ENCODE results near the gene SH3RF2.
"Not testable (repeated sequence)": the region's sequence is repeated elsewhere in the genome, so short reads cannot be mapped to it uniquely, and the experiment has no call there.

SH3RF2 gene

DNA sequence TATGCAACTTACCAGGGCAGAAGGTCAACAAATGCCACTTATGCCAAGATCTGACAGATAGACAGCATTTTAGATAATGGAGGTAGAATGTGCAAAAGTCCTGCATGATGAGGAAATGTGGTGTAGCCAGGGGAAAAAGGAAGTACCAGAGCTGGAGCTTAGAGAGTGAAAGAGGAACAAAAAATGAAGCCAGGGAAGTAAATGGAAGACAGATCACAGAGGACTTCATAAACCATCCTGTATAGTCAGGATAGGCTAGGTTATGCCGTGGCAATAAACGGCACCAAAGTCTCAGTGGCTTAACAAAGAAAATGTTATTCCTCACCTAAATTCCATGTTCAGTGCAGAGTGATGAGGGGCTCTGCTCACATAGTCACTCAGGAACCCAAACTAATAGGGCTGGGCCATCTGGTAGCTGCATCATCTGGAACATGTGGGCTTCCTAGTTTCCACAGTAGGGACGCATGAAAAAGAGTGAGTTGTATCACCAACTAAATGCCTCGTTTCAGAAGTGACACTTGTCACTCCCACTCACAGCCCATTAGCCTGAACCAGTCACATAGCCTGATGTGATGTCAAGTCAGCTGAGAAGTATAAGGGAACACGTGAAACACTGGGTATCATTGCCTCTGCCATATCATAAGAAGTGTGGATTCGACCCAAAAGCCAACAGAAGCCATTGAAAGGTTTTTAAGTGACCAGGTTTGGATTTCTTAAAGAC, 70.3 kb downstream of the SH3RF2 start:
- DNase-seq (ENCODE audit: low spot score), result no peak

DNA sequence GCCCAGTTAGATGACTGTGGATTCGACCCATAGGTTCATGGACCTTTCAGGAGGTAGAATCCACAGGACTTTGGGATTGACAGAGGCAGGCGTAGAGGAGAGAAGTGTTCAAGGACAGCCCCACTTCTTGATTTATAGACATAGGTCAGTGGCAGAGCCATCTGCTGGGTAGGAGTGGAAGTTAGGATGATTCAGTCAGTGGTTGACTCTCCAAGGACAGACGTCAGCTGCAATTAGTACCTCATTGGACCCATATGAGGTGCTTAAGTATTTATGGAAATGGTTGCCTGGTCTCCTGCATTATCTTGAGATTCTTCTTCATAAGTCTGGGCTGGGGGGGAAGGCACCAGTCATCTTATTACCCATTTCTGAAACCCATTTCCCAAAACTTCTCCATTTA, 70.9 kb downstream of the SH3RF2 start:
- DNase-seq (ENCODE audit: low spot score), result no peak

DNA sequence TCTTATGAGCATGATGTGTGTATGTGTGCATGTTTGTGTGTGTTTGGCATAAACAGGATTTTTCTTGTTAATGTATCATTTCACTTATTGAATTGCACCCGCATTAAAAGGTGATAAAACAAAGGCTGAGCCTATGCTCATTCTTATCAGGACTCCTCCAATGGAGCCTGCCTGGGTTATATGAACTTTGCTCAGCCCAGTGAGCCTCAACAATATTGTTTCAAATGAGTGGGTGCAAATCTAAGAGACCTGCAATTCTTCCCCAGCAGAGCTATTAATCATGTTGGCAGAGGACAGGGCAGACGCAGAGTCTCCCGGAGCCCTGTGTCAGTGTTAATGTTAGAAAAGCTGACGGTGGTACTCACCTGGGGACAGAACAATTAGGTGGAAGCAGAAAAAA, 71.6 kb downstream of the SH3RF2 start:
- no peak for DNase-seq (ENCODE audit: low spot score)

DNA sequence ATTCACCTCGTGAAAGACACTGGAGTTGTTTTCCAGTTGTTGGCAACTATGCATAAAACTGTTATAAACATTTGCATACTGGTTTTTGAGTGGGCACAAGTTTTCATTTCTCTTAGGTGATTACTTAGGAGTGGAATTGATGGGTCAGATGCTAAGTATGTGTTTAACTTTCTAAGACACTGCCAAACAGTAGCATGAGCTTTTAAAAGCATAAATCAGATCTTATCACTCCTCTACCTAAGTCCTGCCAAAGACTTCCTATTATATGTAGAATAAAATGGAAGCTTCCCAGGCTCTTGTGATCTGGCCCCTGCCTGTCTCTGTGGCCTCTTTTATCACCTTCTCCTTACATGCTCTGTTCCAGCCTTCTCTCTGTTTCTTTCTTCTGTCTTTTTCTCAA, 72.6 kb downstream of the SH3RF2 start:
- no peak for DNase-seq (ENCODE audit: low spot score)

DNA sequence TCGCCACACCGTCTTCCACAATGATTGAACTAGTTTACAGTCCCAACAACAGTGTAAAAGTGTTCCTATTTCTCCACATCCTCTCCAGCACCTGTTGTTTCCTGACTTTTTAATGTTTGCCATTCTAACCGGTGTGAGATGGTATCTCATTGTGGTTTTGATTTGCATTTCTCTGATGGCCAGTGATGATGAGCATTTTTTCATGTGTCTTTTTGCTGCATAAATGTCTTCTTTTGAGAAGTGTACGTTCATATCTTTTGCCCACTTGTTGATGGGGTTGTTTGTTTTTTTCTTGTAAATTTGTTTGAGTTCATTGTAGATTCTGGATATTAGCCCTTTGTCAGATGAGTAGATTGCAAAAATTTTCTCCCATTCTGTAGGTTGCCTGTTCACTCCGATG, 74.1 kb downstream of the SH3RF2 start:
- DNase-seq (ENCODE audit: low spot score), result not testable (repeated sequence)

DNA sequence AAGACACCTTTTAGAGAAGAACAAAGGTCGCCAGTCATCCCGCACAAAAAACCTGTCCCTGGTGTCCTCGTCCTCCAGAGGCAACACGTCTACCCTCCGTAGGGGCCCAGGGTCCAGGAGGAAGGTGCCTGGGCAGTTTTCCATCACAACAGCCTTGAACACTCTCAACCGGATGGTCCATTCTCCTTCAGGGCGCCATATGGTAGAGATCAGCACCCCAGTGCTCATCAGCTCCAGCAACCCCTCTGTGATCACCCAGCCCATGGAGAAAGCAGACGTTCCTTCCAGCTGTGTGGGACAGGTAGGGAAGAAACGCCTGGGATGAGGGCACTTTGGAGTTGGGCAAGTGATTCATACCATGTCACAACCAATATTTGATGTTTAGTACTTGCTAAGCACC, 77.4 kb downstream of the SH3RF2 start:
- no peak for DNase-seq (ENCODE audit: low spot score)

DNA sequence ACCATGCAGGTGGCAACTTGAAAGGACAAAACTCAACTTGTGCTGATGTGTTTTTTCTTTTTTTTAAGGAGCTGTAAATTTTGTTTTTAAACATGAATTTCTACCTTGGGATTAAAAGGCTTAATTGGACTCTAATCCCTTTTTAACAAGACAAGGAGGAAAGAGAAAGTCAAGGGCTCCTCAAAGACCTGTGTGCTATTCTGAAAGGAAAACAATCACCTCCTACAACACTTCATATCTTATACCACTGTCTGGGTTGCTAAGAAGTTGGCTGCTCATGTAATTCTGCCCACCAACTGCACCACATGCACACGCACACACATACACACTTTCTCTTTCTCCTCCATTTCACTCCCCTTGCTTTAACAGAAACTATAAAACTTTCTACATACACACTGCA, 78.6 kb downstream of the SH3RF2 start:
- DNase-seq (ENCODE audit: low spot score), result no peak

DNA sequence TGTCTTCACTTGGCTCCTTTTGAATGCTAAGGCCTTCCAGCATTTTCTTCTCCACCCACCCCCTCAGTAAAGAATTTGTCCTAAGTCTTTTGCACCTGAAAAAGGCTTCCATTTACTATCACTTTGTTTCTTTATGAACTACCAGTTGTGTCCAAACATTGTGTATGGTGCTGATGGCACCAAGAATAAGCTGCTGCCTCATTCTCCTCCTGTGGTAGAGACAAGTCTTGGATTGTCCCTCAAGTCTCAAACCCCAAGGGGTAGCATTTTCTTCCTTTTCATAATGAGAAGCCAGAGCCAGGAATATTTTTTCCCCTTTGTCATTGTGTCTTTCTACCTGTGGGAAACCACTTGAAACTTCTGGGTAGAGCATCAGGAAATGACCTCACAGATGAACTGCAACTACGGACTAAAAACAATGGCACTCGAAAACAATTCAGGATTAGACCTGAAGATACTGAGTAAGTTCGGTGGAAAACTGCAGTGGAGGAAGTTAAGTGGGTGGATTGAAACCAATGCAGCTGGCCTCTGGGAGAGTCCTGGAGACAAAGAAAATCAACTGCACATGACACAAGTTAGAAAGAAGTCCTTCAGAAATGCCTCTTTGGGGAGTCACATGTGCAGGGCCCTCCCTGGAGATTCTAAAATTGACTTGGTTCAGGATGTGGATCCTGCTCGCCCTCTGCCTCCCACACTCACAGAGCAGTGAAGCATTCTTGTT, 80.5 kb downstream of the SH3RF2 start:
- DNase-seq (ENCODE audit: low spot score), result no peak

DNA sequence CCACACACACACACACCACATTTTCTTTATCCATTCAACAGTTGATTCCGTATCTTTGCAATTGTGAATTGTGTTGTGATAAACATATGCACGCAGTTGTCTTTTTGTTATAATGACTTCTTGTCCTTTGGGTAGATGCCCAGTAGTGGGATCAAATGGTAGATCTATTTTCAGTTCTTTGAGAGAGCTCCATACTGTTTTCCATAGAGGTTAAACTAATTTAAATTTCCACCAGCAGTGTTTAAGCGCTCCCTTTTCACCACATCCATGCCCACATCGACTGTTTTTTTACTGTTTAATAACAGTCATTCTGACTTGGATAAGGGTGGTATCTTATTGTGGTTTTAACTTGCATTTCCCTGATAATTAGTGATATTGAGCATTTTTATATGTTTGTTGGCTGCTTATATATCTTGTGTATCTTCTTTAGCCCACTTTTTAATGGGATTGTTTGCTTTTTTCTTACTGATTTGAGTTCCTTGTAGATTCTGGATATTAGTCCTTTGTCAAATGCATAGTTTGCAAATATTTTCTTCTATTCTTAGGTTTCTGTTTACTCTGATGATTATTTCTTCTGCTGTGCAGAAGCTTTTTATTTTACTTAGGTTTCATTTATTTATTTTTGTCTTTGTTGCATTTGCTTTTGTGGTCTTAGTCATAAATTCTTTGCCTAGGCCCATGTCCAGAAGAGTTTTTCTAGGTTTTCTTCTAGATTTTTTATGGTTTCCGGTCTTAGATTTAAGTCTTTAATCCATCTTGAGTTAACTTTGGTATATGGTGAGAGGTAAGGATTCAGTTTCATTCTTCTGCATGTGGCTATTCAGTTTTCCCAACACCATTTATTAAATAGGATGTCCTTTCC, 82.4 kb downstream of the SH3RF2 start:
- DNase-seq (ENCODE audit: low spot score), result no peak

DNA sequence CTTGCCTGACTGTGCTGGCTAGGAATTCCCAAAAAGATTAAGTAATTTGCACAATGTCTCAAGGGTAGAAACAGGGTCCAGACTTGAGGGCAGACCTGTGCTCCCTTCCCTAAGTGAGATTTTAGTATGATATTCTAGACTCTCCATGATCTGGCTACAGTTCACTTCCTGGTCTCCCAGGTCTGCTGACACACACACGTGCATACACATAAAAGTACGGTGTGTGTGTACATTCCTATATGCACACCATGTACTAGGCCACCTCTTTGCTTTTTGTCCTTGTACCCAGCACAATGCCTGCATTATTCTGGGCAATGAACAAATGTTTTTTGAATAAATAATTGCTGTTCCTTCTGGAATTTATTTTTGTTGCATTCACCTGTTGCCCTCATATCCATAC, 83.7 kb downstream of the SH3RF2 start:
- no peak for DNase-seq (ENCODE audit: low spot score)

DNA sequence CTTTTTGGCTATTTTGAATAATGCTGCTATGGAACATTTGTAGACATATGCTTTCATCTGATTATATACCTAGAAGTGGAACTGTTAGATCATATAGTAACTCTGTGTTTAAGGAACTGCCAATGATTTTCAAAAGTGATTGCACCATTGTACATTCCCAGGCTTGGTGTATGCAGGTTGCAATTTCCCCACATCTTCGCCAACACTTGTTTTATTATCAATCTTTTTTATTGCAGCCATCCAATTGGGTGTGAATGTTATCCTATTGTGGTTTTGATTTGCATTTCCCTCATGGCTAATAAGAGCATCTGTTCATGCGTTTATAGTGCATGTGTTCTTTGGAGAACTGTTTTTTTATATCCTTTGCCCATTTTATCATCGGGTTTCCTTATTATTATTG, 87.7 kb downstream of the SH3RF2 start:
- no peak for DNase-seq (ENCODE audit: low spot score)

DNA sequence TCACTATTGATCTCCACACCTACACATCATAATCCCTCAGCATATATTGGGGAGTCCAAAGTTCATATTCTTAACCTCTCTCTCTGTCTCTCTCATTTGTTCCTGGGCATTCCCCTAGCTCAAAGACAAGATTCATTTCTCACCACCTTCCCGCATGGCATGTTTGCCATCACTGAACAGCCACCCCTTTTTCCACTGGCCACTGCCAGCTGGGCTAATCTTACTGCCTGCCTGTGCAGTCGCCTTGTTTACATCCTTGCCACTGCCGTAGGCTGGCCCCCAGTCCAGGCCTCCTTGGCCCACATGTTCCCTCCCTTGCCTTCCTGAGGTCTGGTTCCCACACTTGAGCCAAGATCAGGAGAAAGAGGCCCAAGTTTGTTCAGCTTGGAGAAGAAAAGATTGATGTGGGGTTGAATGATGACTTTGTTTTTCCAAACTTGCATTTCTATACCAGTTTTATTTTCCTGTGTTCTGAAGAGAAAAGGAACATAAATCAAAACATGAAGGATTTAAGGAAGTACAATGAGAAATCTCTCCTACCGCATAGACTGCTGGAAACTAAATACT, 88.8 kb downstream of the SH3RF2 start:
- DNase-seq (ENCODE audit: low spot score), result no peak

DNA sequence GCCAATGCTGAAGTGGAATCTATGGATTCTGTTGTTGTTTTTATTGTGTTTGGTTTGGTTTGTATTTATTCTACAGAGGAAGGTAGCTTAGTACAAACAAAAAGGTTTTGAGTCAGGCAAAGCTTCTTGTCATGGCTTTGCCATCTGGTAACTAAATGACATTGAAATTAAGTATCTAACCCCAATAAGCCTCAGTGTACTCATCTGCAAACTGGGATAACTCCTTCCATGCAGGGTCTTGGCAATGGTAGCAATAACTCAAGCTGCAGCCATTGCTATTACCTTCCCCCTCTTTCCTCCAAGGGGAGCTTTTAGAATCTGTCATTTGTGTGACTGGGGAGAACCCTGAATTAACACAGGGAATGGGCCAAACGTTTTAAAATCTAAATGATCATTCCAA, 89.3 kb downstream of the SH3RF2 start:
- no peak for DNase-seq (ENCODE audit: low spot score)

DNA sequence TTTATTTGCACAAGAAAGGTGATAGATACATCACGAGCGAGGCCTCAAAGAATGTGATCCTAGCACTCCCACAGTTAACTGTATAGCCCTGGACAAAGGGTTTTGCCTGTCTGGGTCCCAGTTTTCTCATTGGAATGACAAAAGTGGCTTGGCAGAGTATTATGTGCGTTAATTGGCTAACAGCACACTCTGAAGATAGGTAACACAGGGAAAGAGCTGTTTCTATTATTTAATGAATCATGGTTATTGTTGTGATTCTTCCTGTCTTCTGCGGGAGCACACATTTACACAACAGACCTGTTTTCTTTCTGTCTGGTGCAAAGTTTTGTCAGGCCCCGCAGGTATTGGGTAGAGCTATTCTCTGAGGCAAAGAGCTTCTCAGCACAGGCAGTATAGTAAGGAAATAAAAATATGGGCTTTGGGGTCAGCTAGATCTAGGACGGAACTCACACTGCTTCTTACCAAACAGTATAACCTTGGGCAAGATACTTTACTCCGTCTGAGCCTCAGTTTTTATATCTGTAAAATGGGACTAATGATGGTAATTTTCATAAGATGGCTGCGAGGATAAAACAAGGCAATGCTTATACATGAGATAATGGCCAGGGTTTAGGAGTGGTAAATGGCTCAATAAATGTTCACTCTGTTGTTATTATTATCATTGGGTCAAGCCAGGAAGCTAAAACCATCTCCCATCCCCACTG, 90.1 kb downstream of the SH3RF2 start:
- DNase-seq (ENCODE audit: low spot score), result no peak

DNA sequence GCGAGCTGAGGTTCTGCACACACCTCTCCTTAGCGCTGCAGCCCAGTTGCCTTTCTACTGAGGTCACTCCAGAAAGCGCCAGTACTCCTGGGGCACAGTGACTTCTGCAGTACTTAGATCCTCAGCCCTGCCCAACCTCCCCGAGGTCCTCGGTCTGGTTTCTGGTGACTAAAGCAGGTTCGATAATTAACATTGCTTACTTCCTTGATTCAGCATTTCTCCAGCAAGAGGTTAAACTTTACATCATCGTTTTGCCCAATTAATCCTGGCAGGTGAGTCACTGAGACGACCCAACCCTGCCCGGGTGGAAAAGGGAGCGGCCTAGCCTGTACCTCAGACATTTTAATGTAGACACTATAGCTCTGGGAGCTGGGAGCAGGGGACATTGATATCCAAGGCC, 91.4 kb downstream of the SH3RF2 start:
- DNase-seq (ENCODE audit: low spot score), result no peak

DNA sequence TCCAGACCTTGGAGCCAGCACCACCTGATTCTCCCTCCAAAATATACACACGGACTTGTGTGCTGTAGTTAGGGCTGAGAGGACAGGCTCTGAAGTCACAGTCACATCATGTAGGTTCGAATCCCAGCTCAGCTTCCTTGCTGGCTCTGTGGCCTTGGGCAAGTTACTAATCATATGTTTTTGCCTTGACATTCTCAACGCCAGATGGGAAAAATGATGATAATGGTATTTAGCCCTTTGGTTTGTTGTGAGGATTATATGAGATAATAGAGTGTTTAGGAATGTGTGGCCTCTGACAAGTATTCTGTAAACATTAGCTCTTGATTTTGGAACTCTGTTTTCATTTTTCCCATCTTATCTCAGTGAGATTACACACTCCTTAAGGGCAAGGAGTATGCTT, 96.5 kb downstream of the SH3RF2 start:
- no peak for DNase-seq (ENCODE audit: low spot score)

DNA sequence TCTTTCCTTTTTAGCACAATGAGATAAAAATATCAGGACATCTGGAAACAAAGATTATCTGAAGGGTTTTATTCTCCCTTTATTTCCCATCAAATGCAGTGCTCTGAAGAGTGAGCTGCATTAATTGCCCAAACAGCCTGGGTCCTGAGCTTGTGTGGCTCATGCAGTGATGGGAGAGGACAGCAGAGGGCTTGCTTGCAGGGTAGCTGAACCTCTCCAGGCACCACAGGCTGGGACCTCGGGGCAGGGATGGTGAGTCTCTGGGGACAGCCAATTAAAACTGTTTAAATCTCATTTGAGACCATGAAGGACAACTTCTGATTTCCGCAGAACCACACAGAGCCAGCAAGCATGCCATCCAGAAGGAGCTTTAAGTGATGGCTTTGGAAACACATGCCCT, 97.7 kb downstream of the SH3RF2 start:
- no peak for DNase-seq (ENCODE audit: low spot score)

DNA sequence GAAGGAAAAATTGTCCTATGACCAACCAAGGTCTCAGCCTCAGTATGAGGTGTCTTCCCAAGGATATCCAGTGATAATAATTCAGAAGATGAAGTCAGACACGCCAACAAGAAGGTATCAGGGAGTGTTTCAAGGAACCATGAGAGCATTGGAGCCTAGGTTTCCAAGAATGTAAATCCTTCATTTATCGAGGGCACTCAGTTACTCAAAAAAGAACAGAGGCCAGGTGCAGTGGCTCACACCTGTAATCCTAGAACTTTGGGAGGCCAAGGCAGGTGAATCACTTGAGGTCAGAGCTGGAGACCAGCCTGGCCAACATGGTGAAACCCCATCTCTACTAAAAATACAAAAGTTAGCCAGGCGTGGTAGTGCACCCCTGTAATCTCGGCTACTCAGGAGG, 98.2 kb downstream of the SH3RF2 start:
- DNase-seq (ENCODE audit: low spot score), result no peak

DNA sequence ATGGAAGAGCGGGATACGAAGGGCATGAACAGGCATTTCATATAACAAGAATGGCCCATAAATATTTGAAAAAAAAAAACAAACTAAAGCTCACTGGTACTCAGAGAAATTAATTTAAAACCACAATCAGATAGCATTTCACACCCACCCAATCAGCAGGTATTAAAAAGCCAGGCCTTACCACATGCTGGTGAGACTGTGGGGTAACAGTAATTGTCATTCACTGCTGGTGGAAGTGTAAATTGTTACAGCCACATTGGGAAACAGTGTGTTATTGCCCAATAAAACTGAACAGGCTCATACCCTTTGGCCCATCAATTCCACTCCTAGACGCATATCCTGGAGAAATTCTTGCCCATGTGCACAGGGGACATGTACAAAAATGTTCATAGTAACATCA, 103.0 kb downstream of the SH3RF2 start:
- DNase-seq (ENCODE audit: low spot score), result no peak

DNA sequence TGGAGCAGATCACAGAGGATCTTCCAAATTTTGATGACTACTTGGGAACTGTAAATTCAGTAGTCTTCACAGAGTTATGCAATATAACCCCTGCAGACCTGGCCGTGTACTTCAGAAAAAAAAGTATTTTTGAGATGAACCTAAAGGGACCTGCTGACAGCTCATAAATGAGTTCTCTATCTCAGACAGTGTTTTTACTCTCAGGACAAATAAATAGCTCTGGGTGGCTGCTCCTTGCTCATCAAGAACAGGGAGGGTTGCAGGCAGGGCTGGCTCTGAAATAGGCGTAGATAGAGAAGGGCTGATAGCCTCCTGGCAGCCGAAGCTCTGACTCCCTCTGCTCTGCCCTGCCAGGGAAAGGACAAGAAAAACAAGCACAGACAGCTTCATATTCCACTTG, 104.1 kb downstream of the SH3RF2 start:
- no peak for DNase-seq (ENCODE audit: low spot score)

DNA sequence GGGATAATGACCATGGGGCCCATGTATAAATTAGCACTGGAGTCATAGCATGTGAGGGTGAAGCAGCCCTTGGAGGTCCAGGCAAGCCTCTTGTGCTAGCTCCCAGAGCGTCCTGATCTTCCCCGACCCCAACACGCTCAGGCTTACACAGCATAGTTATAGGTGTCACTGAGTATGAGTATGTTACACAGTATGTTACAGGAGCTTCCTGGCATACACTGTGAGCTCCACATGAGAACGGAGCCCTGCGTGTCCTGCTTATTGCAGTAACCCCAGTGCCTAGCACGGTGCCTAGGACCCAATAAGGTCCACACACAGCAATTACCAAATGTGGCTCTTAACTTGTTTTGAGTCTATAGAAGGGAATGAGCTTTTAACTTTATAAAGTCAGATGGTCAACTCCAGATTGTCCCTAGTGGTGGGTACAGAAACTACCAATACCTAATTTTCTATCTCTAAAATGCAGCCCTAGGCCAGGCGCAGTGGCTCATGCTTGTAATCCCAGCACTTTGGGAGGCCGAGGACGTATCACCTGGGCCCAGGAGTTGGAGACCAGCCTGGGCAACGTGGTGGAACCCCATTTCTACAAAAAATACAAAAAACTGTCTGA, 104.9 kb downstream of the SH3RF2 start:
- DNase-seq (ENCODE audit: low spot score), result no peak
